ENCODE measurements around the gene GABRR3.

Gene GABRR3

GRCh38 chr3:97954228-97954827, 80.8 kb downstream of the GABRR3 start:
- DNase-seq (ENCODE audit: low read depth): no peak

DNA sequence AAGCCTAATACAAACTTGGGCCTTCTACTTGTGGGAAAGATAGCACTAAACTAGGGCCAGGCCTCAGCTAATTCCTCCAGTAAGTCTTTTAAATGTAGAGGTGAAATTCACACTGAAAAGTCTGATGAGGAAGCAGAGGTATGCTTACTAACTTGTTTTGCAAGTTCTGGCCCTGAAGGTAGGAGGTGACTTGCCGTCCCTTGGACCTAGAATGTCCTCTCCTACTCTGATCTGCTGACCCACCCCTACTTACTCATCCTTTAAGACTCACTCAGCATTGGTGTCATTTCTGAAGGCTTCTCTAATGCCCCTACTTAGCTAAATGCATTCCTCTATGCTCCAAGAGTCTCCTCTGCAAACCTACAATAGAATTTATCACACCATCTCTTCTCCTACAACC, 82.2 kb downstream of the GABRR3 start:
- DNase-seq (ENCODE audit: low read depth): peak; percentile 2

- peak; percentile 45 for DNase-seq (ENCODE audit: low read depth)
Measured at GRCh38 chr3:97952280-97952679, 82.8 kb downstream of the GABRR3 start.

GRCh38 chr3:97950360-97950759, 84.8 kb downstream of the GABRR3 start:
- DNase-seq (ENCODE audit: low read depth): no peak

GRCh38 chr3:97949743-97950142, 85.4 kb downstream of the GABRR3 start:
- no peak for DNase-seq (ENCODE audit: low read depth)

- DNase-seq (ENCODE audit: low read depth): no peak
Measured at GRCh38 chr3:97949110-97949485, 86.0 kb downstream of the GABRR3 start.

- DNase-seq (ENCODE audit: low read depth): no peak
Measured at GRCh38 chr3:97948351-97949109, 86.6 kb downstream of the GABRR3 start.

GRCh38 chr3:97942801-97943546, 92.1 kb downstream of the GABRR3 start:
- DNase-seq (ENCODE audit: low read depth): no peak

- peak; percentile 16 for DNase-seq (ENCODE audit: low read depth)
Measured at GRCh38 chr3:97940034-97940433, 95.1 kb downstream of the GABRR3 start.

GRCh38 chr3:97939401-97939800, 95.7 kb downstream of the GABRR3 start:
- no peak for DNase-seq (ENCODE audit: low read depth)

- DNase-seq (ENCODE audit: low read depth): peak; percentile 6
Measured at GRCh38 chr3:97938444-97938843, 96.7 kb downstream of the GABRR3 start.

DNA sequence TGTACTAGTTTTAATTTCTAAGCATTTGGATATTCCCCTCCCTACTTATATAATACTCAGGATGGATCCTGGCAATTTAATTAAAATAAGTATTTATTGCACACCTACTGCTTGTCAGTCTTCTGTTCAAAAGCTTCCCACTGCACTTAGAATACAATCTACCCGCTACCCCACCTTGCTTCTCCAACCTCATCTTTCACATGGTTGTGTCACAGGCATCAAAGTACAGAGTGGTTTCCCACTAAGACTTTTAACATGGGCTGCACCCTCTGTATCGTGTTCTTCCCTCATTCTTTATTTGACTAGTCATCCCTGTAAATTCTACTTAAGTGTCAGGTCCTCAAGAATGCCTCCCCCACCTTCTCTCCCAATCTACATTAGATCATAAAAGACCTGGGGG, 97.9 kb downstream of the GABRR3 start:
- peak; percentile 30 for DNase-seq (ENCODE audit: low read depth)

DNA sequence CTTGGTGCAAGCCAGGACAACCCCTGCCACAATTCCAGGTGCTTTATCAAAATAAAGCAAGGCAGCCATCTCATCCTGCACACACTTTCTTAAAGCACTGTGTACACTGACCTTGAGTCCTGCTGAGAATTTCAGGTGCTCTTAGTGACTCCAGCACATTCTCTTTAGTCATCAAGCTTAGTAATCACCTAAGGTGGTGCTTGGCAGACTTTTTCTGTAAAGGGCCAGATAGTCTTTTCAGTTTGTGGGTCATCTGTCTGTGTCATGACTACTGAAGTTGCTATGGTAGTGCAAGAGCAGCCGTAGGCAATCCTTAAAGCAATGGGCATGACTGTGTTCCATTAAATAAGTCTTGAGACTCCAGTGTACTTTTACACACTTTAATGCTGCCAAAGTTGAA, 99.3 kb downstream of the GABRR3 start:
- no peak for DNase-seq (ENCODE audit: low read depth)

All from EH (cell line).